Spleen (tissue), 11 donors: ENCODE data around the gene TRIO. TPM values are rescaled to one million over a fixed set of nuclear protein-coding genes. Genes with fewer than 3 reads are reported as not detected.

Experiments used
- DNase-seq: peaks from one replicate; pipeline ENCODE4 v3.0.0-alpha.2; 2020
- H3K27ac ChIP-seq, 8 donors: fragments of 200-600 bp; sonication (generic) in 7 of 8; 1 replicate in 4 of 8; 2 replicates in 4 of 8; pipeline versions ENCODE4 v1.5.0 to v1.8.0; 2016 to 2021; ENCODE audit warnings: inconsistent platforms in 4 of 8, mild to moderate bottlenecking in 4 of 8, moderate library complexity in 1 of 8
- H3K27me3 ChIP-seq, 7 donors: fragments of 200-600 bp; sonication (generic) in 6 of 7; replicated peaks in 1 of 7; 1 replicate in 4 of 7; 2 replicates in 3 of 7; pipeline versions ENCODE4 v1.5.0 to v1.8.0; 2016 to 2021; ENCODE audit warnings: inconsistent platforms in 3 of 7, mild to moderate bottlenecking in 1 of 7
- H3K36me3 ChIP-seq, 6 donors: fragments of 200-600 bp; sonication (generic) in 5 of 6; 1 replicate in 4 of 6; 2 replicates in 2 of 6; pipeline versions ENCODE4 v1.5.0 to v1.8.0; 2016 to 2021; ENCODE audit warnings: inconsistent platforms in 2 of 6
- H3K4me1 ChIP-seq, 6 donors: fragments of 200-600 bp; sonication (generic) in 5 of 6; 1 replicate in 3 of 6; 2 replicates in 3 of 6; pipeline versions ENCODE4 v1.5.0 to v1.8.0; 2016 to 2021; ENCODE audit warnings: inconsistent platforms in 3 of 6
- H3K4me3 ChIP-seq, 8 donors: fragments of 200-600 bp; sonication (generic) in 7 of 8; 1 replicate in 4 of 8; 2 replicates in 4 of 8; pipeline versions ENCODE4 v1.5.0 to v1.8.0; 2016 to 2021; ENCODE audit warnings: inconsistent platforms in 4 of 8, mild to moderate bottlenecking in 4 of 8, moderate library complexity in 2 of 8
- H3K9me3 ChIP-seq, 8 donors: fragments of 200-600 bp; sonication (generic) in 7 of 8; 1 replicate in 4 of 8; 2 replicates in 4 of 8; pipeline versions ENCODE4 v1.5.0 to v1.8.0; 2016 to 2021; ENCODE audit warnings: inconsistent platforms in 4 of 8
- POLR2A ChIP-seq, 3 donors: fragments of 450-650 bp; IDR thresholded peaks; one replicate each; pipeline ENCODE4 v1.5.1; 2017; ENCODE audit warnings: antibody characterized with exemption in 3 of 3, mild to moderate bottlenecking in 1 of 3
- POLR2AphosphoS5 ChIP-seq, 3 donors: sonication (generic); formaldehyde crosslinking; IDR thresholded peaks; one replicate each; pipeline ENCODE4 v1.5.1; 2017; ENCODE audit warnings: antibody characterized with exemption in 3 of 3
- WGBS, 5 donors: extraction: QIAGEN DNeasy Blood & Tissue Kit in 3 of 5; methylation state at CpG; one replicate each; pipeline versions ENCODE4 v1.1.5 to v1.1.7; 2013 to 2018; 5-methylcytosine and 5-hydroxymethylcytosine counted together
- intact Hi-C: fragments of 100-400 bp; cut with DNase I; formaldehyde crosslinking; loops from one replicate; pipeline ENCODE4 v1.15.0; 2023; ENCODE audit warnings: low total_unique reads
- polyA plus RNA-seq, 3 donors: library from polyadenylated mRNA; stranded (reverse); fragments of 200-250 nt; gene quantifications; one replicate each; pipeline ENCODE4 v1.2.1, GENCODE V29; 2013
- total RNA-seq, 7 donors: library from RNA; depleted of rRNA in 3 of 7; stranded (reverse); fragments of >200 nt in 3 of 7; fragmentation: NEBNext Ultra II Directional in 4 of 7; extraction: Animal tissue kit (Norgen Biotek cat#: 25700) in 4 of 7; gene quantifications; one replicate each; pipeline versions ENCODE4 v1.1.0 to v1.2.1, GENCODE V29; 2016 to 2021
- TF ChIP-seq, protein P1 (sequence below), 11 experiments: fragments of 200-600 bp in 7 of 11; fragments of 450-650 bp in 4 of 11; sonication (generic) in 4 of 11; IDR thresholded peaks in 8 of 11; conservative IDR thresholded peaks in 3 of 11; 1 replicate in 7 of 11; 2 replicates in 4 of 11; pipeline versions ENCODE4 v1.4.0 to v1.8.0; 2016 to 2021; ENCODE audit warnings: antibody characterized with exemption in 11 of 11, inconsistent platforms in 4 of 11, mild to moderate bottlenecking in 1 of 11
- donor health status: healthy with polysubstance abuse.
- donor health status: DM: no; HTN: no; CAD: no; lungs with moderate emphysema.
- donor health status: DM: no; HTN: no; CAD: no.
- donor health status: Bipolar disorder and iron deficiency.
- donor health status: healthy.
- donor health status: DM: no; HTN: no; CAD: no.
- donor health status: DM: yes; HTN: yes; CAD: no.

The TRIO gene
- total and polyA plus RNA-seq, 10 donors = 21.5 to 280 (median 190) TPM

DNA sequence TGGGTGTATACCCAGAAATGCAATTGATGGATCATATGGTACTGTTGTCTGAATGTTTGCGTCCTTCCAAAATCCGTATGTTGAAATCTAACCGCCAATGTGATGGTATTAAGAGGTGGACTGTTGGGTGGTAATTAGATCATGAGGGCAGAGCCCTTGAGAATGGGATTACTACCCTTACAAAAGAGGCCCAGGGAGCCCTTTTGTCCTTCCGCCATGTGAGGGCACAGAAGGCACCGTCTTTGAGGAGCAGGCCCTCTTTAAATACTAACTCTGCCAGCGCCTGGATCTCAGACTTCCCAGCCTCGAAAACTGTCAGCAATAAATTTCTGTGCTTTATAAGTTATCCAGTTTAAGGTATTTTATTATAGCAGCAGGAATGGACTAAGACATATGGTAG, 282.4 kb downstream of the TRIO start:
- TF ChIP-seq POLR2AphosphoS5 (IDR thresholded peaks at IDR 0.05) = no peak
- H3K27me3 ChIP-seq = no peaks in the 10 kb centered on the region
- no peaks in the 10 kb centered on the region for H3K9me3 ChIP-seq
- H3K4me1 ChIP-seq = peaks cover 0 to 5% (median 1%) of the 10 kb centered on the region in 6 donors
- 95 to 99% (median 97%) methylated on average over 7 of the region's 7 CpGs for WGBS, 5 donors
- H3K36me3 ChIP-seq = peaks cover 0 to 89% (median 22%) of the 10 kb centered on the region in 6 donors
- H3K4me3 ChIP-seq = no peak overlapping the region
- DNase-seq = no peak
- intact Hi-C loops = no loop called here
- H3K27ac ChIP-seq = no peak overlapping the region

GRCh38 chr5:14426521-14426920, 283.4 kb downstream of the TRIO start:
- Histone ChIP-seq H3K4me3 (no peak overlapping the region), H3K9me3 (no peaks in the 10 kb centered on the region), H3K27me3 (no peaks in the 10 kb centered on the region), H3K36me3 (peaks cover 0 to 90% (median 23%) of the 10 kb centered on the region in 6 donors), H3K27ac (no peak overlapping the region), H3K4me1 (no peaks in the 10 kb centered on the region)
- 87 to 96% (median 90%) methylated on average over 10 of the region's 10 CpGs for WGBS, 5 donors
- intact Hi-C loops = no loop called here
- DNase-seq = no peak
- TF ChIP-seq, protein P1, sequence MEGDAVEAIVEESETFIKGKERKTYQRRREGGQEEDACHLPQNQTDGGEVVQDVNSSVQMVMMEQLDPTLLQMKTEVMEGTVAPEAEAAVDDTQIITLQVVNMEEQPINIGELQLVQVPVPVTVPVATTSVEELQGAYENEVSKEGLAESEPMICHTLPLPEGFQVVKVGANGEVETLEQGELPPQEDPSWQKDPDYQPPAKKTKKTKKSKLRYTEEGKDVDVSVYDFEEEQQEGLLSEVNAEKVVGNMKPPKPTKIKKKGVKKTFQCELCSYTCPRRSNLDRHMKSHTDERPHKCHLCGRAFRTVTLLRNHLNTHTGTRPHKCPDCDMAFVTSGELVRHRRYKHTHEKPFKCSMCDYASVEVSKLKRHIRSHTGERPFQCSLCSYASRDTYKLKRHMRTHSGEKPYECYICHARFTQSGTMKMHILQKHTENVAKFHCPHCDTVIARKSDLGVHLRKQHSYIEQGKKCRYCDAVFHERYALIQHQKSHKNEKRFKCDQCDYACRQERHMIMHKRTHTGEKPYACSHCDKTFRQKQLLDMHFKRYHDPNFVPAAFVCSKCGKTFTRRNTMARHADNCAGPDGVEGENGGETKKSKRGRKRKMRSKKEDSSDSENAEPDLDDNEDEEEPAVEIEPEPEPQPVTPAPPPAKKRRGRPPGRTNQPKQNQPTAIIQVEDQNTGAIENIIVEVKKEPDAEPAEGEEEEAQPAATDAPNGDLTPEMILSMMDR (IDR thresholded peaks at IDR 0.05 in 8 of 11, conservative IDR thresholded peaks at IDR 0.05 in 3 of 11) = no peak
- TF ChIP-seq POLR2AphosphoS5 (IDR thresholded peaks at IDR 0.05) = no peak
- no peak for TF ChIP-seq POLR2A (IDR thresholded peaks at IDR 0.05)

GRCh38 chr5:14428302-14429081, 285.4 kb downstream of the TRIO start:
- Histone ChIP-seq H3K27me3 (no peaks in the 10 kb centered on the region), H3K4me3 (no peak overlapping the region), H3K9me3 (no peaks in the 10 kb centered on the region), H3K36me3 (peaks cover 0 to 76% (median 7%) of the 10 kb centered on the region in 6 donors), H3K4me1 (no peaks in the 10 kb centered on the region), H3K27ac (no peak overlapping the region)
- 80 to 90% (median 85%) methylated on average over 12 of the region's 12 CpGs for WGBS, 5 donors
- intact Hi-C loops = no loop called here
- TF ChIP-seq POLR2A (IDR thresholded peaks at IDR 0.05) (no peak), POLR2AphosphoS5 (IDR thresholded peaks at IDR 0.05) (no peak)
- TF ChIP-seq, protein P1 (IDR thresholded peaks at IDR 0.05 in 8 of 11, conservative IDR thresholded peaks at IDR 0.05 in 3 of 11) = no peak
- DNase-seq = no peak

DNA sequence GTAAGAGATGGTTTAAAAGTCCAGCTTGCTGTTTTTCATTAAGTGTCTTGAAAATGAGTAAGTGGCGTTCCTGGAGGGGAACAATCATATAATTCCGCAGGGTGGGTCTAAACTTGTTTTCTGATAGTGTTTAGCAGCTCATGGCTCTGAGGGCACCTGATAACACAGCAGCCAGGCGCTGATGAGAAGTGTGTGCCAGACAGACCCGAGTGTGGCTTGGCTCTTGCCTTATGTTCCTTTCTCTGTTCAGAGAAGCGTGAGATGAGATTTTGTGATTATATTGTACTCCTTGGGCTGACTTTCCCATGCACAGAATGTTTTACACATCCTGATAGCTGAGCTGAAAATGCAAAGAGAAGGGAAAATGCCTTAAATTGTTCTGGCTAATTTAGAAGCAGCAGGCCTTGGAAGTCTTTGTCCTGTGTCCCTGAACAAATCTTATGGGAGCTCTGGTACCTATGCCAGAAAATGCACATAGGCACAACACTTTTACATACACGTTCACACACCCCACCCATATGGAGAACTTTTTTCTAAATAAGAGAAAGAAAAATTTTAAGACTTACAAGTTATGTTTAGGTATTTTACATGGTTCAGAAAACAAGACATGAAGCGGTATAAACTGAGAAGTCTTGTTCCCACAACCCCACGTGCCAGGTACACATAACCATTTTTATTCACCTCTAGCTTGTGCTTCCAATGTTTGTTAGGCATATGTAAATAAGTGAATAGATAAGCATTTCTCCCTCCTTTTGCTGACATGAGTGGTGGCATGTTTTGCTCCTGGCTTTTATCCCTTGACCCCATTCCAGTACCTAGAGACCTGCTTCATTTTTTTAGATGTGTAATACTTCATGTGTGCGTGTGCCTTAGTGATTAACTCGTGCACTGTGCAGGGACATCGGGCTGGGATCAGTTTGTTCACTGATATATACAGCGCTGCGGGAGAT, 286.2 kb downstream of the TRIO start:
- no peak for TF ChIP-seq POLR2A (IDR thresholded peaks at IDR 0.05)
- TF ChIP-seq, protein P1 (IDR thresholded peaks at IDR 0.05 in 8 of 11, conservative IDR thresholded peaks at IDR 0.05 in 3 of 11) = no peak
- no peak for TF ChIP-seq POLR2AphosphoS5 (IDR thresholded peaks at IDR 0.05)
- no peak overlapping the region for H3K27ac ChIP-seq
- H3K9me3 ChIP-seq = no peaks in the 10 kb centered on the region
- peaks cover 0 to 69% (median 7%) of the 10 kb centered on the region in 6 donors for H3K36me3 ChIP-seq
- DNase-seq = no peak
- H3K27me3 ChIP-seq = no peaks in the 10 kb centered on the region
- H3K4me1 ChIP-seq = no peaks in the 10 kb centered on the region
- WGBS, 5 donors = 84 to 96% (median 88%) methylated on average over 13 of the region's 13 CpGs
- no peak overlapping the region for H3K4me3 ChIP-seq
- intact Hi-C loops = no loop called here
